Right renal cortex interstitium (tissue), 3 donors: ENCODE measurements around the gene MPPED2. TPM values are rescaled to one million over a fixed set of nuclear protein-coding genes. Genes with fewer than 3 reads are reported as not detected.

ENCODE experiments used
- DNase-seq, 3 donors: peaks; one replicate each; pipeline ENCODE4 v3.0.0-alpha.2; 2013; ENCODE audit warnings: low read depth in 3 of 3, low spot score in 2 of 3
- polyA plus RNA-seq, 3 donors: library from polyadenylated mRNA; unstranded; fragments of 120-200 nt; gene quantifications; one replicate each; pipeline ENCODE4 v1.2.1, GENCODE V29; 2013; ENCODE audit not compliant: insufficient read length in 3 of 3

MPPED2 gene
- polyA plus RNA-seq, 3 donors, result 18.2 to 22.9 (median 21.8) TPM

DNA sequence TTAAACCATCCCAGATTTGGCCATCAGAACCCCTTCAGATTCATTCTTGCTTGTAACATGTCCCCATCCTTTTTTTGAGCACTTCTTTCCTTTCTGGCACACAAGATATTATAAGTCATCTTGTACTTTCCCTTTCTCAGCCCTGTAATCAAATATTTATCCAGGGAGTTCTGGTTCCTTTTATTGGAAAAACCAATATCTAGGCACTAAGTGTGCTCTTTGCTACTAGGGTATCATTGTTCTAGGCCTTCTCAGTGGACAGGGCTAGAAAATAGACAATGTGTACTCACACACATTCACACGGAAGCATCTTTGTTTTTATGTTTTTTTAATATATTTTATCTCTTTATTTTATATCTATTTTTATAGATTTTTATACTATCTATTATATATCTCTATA is 216.0 kb downstream of the MPPED2 start:
- no peak for DNase-seq

DNA sequence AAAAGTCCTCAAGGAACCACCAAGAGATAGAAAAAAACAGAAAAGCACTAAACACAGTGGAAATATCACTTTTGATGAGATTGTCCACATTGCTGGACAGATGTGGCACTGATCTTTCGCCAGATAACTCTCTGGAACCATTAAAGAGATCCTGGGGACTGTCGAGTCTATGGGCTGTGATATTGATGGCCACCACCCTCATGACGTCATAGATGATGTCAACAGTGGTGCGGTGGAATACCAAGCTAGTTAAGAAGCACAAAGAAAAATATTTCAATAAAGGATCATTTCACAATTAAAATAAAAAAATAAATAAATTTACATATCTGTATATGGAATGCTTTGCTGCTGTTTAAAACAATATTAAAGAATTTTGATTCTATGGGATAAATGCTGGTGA is 217.8 kb downstream of the MPPED2 start:
- no peak for DNase-seq

DNA sequence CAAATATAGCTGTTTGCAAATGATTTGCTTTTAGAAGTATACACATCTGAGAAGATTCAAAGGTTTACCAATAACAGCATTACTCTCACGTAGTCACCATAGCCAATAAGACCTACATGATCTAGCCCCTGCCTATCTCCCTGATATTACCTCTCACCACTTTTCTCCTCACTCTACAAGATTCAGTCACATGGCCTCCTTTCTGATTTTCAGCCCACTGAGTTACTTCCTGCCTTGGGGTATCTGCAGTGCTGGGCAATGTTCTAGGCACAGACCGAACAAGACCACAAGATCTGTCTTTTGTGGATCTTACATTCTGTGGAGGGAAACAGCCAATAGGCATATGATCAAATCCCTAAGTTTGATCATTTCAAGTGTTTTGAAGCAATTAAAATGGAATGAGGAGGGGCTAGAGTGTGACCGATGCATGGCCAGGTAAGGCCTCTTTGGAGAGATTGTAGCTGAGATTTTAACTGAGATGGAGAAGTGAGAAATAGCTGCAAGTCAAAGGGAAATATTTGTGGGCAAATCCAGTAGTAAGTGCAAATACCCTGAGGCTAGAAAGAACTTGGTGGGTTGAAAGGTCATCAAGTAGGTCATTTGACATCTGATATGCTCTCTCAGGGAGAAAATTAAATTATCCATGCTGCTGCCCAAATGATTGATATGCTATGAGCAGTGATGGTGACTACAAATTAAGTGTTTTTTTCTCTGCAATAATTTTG is 220.2 kb downstream of the MPPED2 start:
- no peak for DNase-seq

DNA sequence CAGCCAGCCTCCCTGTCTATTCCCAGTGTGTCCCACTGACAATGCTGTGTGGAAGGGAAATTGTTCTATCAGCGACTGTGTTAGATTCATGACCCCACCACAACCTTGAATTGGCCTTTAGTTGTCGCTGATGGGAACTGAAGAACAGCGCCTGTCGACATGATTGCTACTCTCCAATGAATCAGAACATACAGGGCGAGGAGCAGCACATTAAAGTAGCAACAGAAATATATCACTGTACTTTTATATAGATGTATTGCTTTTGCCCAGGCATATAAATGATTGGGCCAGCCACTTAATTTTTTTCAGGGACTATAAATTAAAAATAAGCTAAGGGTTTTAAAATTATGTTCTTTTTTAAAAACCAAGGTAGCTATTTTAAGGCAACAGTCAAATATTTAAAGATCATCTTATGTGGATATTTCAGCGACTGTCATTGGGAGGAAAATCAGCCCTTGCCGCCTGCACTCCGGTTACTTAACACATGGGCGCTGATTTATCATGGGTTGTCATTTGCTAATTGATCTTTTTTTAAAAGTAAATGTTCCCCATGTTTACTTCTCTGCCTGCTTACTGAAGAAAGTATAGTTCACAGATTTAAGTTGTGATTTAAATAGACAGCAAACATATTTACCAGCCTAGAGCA is 221.2 kb downstream of the MPPED2 start:
- no peak for DNase-seq

DNA sequence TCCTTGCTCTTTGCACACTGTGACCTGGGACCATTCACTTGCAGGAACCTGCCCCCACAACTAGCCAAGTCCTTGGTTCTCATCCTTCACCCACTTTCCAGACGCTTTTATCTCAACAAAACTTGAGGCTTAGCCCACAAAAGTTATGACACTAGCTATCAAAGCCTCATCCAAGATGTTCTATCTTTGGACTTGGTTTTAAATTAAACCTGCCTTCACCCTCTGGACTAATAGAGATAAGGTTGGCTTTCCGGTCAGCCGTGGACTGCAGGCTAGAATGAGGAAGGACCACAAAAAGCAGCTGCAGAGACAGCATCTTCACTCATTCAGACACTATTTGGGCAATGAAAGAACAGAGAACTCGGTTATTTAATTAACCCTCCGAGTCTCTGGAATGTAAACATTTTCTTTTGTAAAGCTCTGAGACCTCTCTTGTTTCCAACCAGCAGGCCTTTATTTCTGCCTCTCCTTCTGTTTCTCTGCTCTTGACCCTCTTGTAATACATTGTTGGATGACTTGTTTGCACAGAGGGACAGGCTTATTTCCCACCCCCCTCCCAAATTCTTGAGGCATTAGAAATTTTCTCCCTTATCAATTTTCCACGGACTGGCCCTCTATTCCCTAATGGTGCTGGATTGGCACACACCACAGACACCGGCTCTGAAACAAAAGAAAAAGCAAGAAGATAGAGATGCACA is 221.9 kb downstream of the MPPED2 start:
- DNase-seq, result no peak

DNA sequence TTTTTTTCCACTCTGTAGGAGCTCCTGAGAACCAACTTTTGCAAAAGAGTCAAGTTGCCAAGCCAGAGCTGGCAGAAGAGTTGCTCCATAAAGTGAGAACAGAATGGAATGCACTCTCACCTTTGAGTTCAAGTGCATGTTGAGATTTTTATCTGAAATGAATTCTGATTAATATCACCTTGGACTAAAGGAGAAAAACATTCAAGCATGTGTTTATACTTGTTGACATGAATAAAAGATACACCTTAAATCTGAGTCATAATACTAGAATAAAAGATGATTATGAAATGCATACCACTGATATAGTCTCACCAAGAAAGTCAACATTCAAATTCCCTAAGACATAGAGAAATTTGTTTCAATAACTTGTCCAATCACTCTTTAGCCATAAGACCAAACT is 225.4 kb downstream of the MPPED2 start:
- DNase-seq, result no peak
